Measurements from ENCODE around the gene DUS2. TPM values are rescaled to one million over a fixed set of nuclear protein-coding genes. Genes with fewer than 3 reads are reported as not detected.
"Not testable (repeated sequence)": the region's sequence is repeated elsewhere in the genome, so short reads cannot be mapped to it uniquely, and the experiment has no call there.

The DUS2 gene
- total RNA-seq, 1 experiment from 2014 or later, result 27.9 TPM

DNA sequence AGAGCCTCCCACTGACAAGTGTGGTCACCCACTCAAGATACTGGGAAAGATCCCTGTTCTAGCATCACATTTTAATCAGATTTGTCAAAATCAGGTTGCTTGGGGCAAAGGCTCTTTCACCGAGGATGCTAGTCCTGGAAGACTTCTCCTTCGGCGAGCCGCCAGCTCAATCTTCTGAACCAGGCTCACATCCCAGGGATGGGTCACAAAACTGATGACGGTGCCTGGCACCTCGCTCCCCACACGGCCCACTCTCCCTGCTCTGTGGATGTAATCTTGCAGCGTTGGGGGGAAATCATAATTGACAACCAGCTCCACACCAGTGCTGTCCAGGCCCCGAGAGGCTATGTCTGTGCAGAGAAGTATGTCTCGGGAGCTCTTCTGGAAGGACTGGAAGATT lies 1.6 kb upstream of the DUS2 start:
- CTCF ChIA-PET, result interaction anchor here (2.1 to 3.2 kb wide), 3 partner anchors 63 to 205 kb away, joined by 5 to 17 read pairs (median 11); no protein-coding TSS in a partner anchor
- no peak overlapping the region for H3K27ac Mint-ChIP-seq
- POLR2A ChIA-PET, result interaction anchor here (0.7 kb wide), 1 partner anchor 326 kb away, joined by 3 read pairs; no protein-coding TSS in a partner anchor

DNA sequence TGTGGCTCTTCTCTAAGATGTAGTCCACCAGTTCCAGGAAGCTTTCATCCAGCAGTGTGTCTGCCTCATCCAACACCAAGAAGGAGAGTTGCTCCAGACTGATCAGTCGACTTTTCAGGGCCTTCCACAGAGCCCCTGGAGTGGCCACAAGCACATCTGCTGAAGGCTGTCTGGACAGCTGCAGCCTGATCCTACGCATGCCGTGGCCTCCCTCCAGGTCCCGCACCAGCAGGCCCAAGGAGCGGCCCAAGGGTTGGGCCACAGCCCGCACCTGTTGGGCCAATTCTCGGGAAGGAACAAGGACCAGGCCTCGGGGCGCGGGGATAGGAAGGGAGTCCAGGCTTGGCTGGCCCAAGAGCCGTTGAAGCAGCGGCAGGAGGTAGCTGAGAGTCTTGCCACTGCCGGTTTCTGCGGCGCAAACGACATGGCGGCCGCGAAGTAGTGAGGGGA lies 781 bp upstream of the DUS2 start:
- TF ChIP-seq CREM (CRISPR knock-in tag; IDR thresholded peaks at IDR 0.05) (no peak), TP53 (CRISPR knock-in tag; IDR thresholded peaks at IDR 0.05) (no peak), ELF4 (CRISPR knock-in tag; IDR thresholded peaks at IDR 0.05; ENCODE audit: low read depth) (no peak), JAZF1 (CRISPR knock-in tag; IDR thresholded peaks at IDR 0.05) (no peak), ATF2 (CRISPR knock-in tag; IDR thresholded peaks at IDR 0.05; ENCODE audit: borderline replicate concordance, low read depth) (no peak)
- no peaks in the 10 kb centered on the region for H3K9me3 Mint-ChIP-seq
- H3K27me3 Mint-ChIP-seq (ENCODE audit: low read depth), result no peaks in the 10 kb centered on the region; the same call in 1 of the 2 replicates
- ATAC-seq, result peak; percentile 13
- ChIA-PET CTCF (interaction anchor here (0.9 to 3.2 kb wide), 6 partner anchors 18 to 206 kb away, joined by 3 to 17 read pairs (median 4); no protein-coding TSS in a partner anchor), POLR2A (interaction anchor here (0.7 kb wide), 1 partner anchor 325 kb away, joined by 3 read pairs; no protein-coding TSS in a partner anchor)
- H3K4me3 Mint-ChIP-seq, result peak overlapping the region; percentile 100
- H3K36me3 Mint-ChIP-seq, result peaks cover 9% of the 10 kb centered on the region; the same call in 1 of the 2 replicates
- H3K4me1 Mint-ChIP-seq, result peaks cover 15% of the 10 kb centered on the region
- DNase-seq (ENCODE audit: low spot score), result peak; percentile 20
- peak overlapping the region; percentile 87 for H3K27ac Mint-ChIP-seq

More for the DNA sequence above, 1.6 kb upstream of the DUS2 start:
- ATAC-seq (no peak), DNase-seq (ENCODE audit: low spot score) (no peak)
- H3K4me3 Mint-ChIP-seq, result peak overlapping the region; percentile 100
- no peak for TF ChIP-seq CREM (CRISPR knock-in tag; IDR thresholded peaks at IDR 0.05)
- no peak for TF ChIP-seq CTCF (IDR thresholded peaks at IDR 0.05)
- TF ChIP-seq ZNF416 (CRISPR knock-in tag; IDR thresholded peaks at IDR 0.05), result no peak
- TF ChIP-seq ATF1 (CRISPR knock-in tag; IDR thresholded peaks at IDR 0.05), result no peak
- TF ChIP-seq E2F1 (CRISPR knock-in tag; IDR thresholded peaks at IDR 0.05), result no peak
- no peak for TF ChIP-seq NR1H2 (CRISPR knock-in tag; IDR thresholded peaks at IDR 0.05)
- TF ChIP-seq MLX (CRISPR knock-in tag; IDR thresholded peaks at IDR 0.05), result no peak; the same call in 1 of the 2 replicates
- no peak for TF ChIP-seq NR2C2 (CRISPR knock-in tag; IDR thresholded peaks at IDR 0.05)
- H3K9me3 Mint-ChIP-seq, result no peaks in the 10 kb centered on the region
- no peaks in the 10 kb centered on the region; the same call in 1 of the 2 replicates for H3K27me3 Mint-ChIP-seq (ENCODE audit: low read depth)
- H3K4me1 Mint-ChIP-seq, result peaks cover 15% of the 10 kb centered on the region
- peaks cover 6% of the 10 kb centered on the region; the same call in 1 of the 2 replicates for H3K36me3 Mint-ChIP-seq

DNA sequence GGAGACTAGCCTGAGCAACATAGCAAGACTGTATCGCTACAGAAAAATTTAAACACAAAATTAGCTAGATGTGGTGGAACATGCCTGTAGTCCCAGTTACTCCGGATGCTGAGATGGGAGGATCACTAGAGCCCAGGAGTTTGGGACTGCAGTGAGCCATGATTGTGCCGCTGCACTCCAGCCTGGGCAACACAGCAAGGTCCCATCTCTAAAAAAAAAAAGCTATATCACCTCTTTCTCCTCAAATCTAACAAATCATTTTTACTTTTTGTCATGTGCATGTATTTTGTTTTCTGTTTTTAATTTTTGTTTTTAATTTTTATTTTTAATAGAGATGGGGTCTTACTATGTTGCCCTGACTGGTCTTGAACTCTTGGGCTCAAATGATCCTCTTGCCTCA lies 5.9 kb downstream of the DUS2 start:
- H3K27ac Mint-ChIP-seq, result no peak overlapping the region
- H3K4me1 Mint-ChIP-seq, result 0 out of 2 replicates have a peak, but pooled peaks cover 3% of the 10 kb centered on the region
- H3K4me3 Mint-ChIP-seq, result no peak overlapping the region
- H3K27me3 Mint-ChIP-seq (ENCODE audit: low read depth), result no peaks in the 10 kb centered on the region
- no peak for DNase-seq (ENCODE audit: low spot score)
- POLR2A ChIA-PET, result no interaction called here
- CTCF ChIA-PET, result interaction anchor here (1.0 to 4.3 kb wide), 2 partner anchors 12 to 13 kb away, joined by 3 to 19 read pairs; no protein-coding TSS in a partner anchor
- no peak for ATAC-seq
- no peaks in the 10 kb centered on the region for H3K9me3 Mint-ChIP-seq
- TF ChIP-seq ZNF121 (CRISPR knock-in tag; IDR thresholded peaks at IDR 0.05) (peak; percentile 58; the same call in 1 of the 2 replicates), ZNF396 (CRISPR knock-in tag; IDR thresholded peaks at IDR 0.05; ENCODE audit: borderline replicate concordance) (no peak)
- peaks cover 13% of the 10 kb centered on the region; the same call in 1 of the 2 replicates for H3K36me3 Mint-ChIP-seq

DNA sequence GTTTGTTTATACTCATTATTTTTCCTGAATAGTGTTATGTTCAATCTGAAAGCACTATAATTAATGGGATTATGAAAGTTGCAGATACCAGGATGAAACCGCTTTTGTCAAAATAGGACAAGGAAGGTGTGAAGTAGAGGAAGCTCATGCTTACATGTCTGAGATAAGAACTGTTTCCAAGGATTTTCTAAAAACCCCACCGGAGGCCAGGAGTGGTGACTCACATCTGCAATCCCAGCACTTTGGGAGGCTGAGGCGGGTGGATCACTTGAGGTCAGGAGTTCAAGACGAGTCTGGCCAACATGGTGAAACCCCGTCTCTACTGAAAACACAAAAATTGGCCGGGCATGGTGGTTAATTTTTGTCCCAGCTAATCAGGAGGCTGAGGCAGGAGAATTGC lies 7.0 kb downstream of the DUS2 start:
- CTCF ChIA-PET, result interaction anchor here (4.3 kb wide), 1 partner anchor 10 kb away, joined by 19 read pairs; no protein-coding TSS in a partner anchor
- not testable (repeated sequence) for ATAC-seq

More for the DNA sequence above, 7.0 kb downstream of the DUS2 start:
- H3K27ac Mint-ChIP-seq; H3K27me3 Mint-ChIP-seq (ENCODE audit: low read depth); H3K4me3 Mint-ChIP-seq; POLR2A ChIA-PET; DNase-seq (ENCODE audit: low spot score); H3K9me3 Mint-ChIP-seq; H3K4me1 Mint-ChIP-seq: not testable (repeated sequence)
- H3K36me3 Mint-ChIP-seq, result peaks cover 13% of the 10 kb centered on the region; the same call in 1 of the 2 replicates
